Thyroid gland (tissue), 4 donors: ENCODE measurements around the gene PIGR.

ENCODE experiments used
- POLR2A ChIP-seq, 2 donors: fragments of 450-650 bp; IDR thresholded peaks; one replicate each; pipeline ENCODE4 v1.6.1; 2017; ENCODE audit warnings: antibody characterized with exemption in 2 of 2, mild to moderate bottlenecking in 2 of 2, moderate library complexity in 1 of 2
- TF ChIP-seq, protein P1 (sequence below), 6 experiments: fragments of 200-600 bp in 3 of 6; fragments of 450-650 bp in 3 of 6; sonication (generic) in 3 of 6; IDR thresholded peaks; one replicate each; pipeline ENCODE4 v1.5.1; 2016 to 2019; ENCODE audit warnings: antibody characterized with exemption in 6 of 6, mild to moderate bottlenecking in 2 of 6, inconsistent platforms in 1 of 6, moderate library complexity in 1 of 6

DNA sequence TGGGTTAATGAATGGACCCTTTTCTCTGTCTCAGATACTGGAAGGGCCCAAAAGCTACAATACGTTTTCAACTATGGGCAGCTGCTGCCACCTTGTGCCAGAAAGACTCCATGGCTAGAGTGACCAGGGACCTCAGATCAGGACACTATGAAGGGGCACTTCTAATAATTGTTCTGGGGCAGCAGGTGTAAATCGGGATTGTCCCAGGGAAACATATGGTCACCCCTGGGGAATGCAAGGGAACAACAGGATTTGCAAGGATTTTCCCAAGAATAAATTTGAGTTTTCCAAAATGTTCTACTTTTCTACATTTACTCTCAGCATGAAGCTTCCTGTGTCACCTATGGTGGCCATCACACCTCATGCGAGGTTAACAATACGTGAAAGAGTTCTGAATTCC lies 36.0 kb upstream of the PIGR start:
- TF ChIP-seq, protein P1, sequence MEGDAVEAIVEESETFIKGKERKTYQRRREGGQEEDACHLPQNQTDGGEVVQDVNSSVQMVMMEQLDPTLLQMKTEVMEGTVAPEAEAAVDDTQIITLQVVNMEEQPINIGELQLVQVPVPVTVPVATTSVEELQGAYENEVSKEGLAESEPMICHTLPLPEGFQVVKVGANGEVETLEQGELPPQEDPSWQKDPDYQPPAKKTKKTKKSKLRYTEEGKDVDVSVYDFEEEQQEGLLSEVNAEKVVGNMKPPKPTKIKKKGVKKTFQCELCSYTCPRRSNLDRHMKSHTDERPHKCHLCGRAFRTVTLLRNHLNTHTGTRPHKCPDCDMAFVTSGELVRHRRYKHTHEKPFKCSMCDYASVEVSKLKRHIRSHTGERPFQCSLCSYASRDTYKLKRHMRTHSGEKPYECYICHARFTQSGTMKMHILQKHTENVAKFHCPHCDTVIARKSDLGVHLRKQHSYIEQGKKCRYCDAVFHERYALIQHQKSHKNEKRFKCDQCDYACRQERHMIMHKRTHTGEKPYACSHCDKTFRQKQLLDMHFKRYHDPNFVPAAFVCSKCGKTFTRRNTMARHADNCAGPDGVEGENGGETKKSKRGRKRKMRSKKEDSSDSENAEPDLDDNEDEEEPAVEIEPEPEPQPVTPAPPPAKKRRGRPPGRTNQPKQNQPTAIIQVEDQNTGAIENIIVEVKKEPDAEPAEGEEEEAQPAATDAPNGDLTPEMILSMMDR (IDR thresholded peaks at IDR 0.05): peak in 5 of 6 experiments; percentile 32 to 79 (median 74)
- no peak for TF ChIP-seq POLR2A (IDR thresholded peaks at IDR 0.05)
